Liver (tissue), 3 donors: ENCODE measurements around the gene FOXO1.

Experiments
- SP1 ChIP-seq: IDR thresholded peaks from 2 replicates; pipeline ENCODE4 v1.6.1; 2018; ENCODE audit warnings: antibody characterized with exemption, mild to moderate bottlenecking
- TF ChIP-seq, protein P1 (sequence below): fragments of 150-350 bp; IDR thresholded peaks from 2 replicates; pipeline ENCODE4 v1.5.1; 2017; ENCODE audit warnings: improper control_type of control experiment, low read depth, low read length; ENCODE audit not compliant: missing input control
- donor health status: healthy.
- donor health status: healthy.

GRCh38 chr13:40624986-40625385 is 41.5 kb downstream of the FOXO1 start:
- no peak for TF ChIP-seq SP1
- TF ChIP-seq, protein P1, sequence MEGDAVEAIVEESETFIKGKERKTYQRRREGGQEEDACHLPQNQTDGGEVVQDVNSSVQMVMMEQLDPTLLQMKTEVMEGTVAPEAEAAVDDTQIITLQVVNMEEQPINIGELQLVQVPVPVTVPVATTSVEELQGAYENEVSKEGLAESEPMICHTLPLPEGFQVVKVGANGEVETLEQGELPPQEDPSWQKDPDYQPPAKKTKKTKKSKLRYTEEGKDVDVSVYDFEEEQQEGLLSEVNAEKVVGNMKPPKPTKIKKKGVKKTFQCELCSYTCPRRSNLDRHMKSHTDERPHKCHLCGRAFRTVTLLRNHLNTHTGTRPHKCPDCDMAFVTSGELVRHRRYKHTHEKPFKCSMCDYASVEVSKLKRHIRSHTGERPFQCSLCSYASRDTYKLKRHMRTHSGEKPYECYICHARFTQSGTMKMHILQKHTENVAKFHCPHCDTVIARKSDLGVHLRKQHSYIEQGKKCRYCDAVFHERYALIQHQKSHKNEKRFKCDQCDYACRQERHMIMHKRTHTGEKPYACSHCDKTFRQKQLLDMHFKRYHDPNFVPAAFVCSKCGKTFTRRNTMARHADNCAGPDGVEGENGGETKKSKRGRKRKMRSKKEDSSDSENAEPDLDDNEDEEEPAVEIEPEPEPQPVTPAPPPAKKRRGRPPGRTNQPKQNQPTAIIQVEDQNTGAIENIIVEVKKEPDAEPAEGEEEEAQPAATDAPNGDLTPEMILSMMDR = no peak
